Brain microvascular endothelial cell (primary cell): Measurements from ENCODE around the gene GALR2.

Experiments used
- DNase-seq: peaks from one replicate; pipeline ENCODE4 v3.0.0-alpha.2; 2020
- H3K27ac ChIP-seq: fragments of 250-450 bp; sonication (Bioruptor Pico); 2 replicates; pipeline ENCODE4 v1.5.1; 2020; ENCODE audit warnings: mild to moderate bottlenecking, moderate library complexity
- H3K27me3 ChIP-seq: fragments of 250-450 bp; sonication (Bioruptor Pico); replicated peaks from 2 replicates; pipeline ENCODE4 v1.5.1; 2020; ENCODE audit warnings: mild to moderate bottlenecking
- H3K36me3 ChIP-seq: fragments of 250-450 bp; sonication (Bioruptor Pico); replicated peaks from 2 replicates; pipeline ENCODE4 v1.5.1; 2020; ENCODE audit warnings: mild to moderate bottlenecking
- H3K4me3 ChIP-seq: 2 replicates; pipeline ENCODE4 v1.5.1; 2011; ENCODE audit warnings: low read depth, mild to moderate bottlenecking, control low read depth, low read length, moderate library complexity
- in situ Hi-C: cut with HindIII; loops from 2 replicates; pipeline ENCODE4 v1.10.0; 2017; ENCODE audit warnings: low sequenced_read_pairs, low pct_ligation_motif_present
- TF ChIP-seq, protein P1 (sequence below): IDR thresholded peaks from 2 replicates; pipeline ENCODE4 v1.5.1; 2011; ENCODE audit warnings: low read depth, mild to moderate bottlenecking, moderate library complexity, low read length, control low read depth, inconsistent platforms; ENCODE audit errors: missing control alignments

Gene GALR2

DNA sequence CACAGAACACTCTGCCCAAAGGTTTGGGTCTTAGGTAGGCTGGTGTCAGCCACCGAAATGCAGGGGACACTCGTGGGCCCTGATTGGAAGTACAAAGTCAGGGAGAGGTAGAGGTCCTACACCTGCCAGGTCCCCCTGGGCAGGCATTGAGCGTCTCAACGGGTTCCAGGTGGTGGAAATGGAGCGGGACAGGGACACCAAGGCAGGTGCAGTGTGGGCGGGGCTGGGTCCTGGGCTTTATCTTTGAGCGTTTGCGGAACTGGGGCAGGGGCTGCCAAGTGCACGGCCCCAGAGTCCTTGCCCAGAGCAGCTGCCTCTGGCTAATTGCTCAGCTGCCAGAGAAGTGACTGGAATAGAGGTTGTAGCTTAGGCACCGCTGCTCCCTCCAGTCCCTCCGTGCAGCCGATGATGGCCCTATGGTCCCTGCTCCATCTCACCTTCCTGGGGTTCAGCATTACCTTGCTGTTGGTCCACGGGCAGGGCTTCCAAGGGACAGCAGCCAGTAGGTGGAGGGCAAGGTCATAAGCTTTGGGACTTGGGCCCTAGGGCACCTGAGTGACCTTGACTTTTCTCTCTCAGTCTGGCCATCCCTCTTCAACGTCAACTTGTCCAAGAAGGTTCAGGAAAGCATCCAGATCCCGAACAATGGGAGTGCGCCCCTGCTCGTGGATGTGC lies 4.4 kb downstream of the GALR2 start, which contains the start of gene ZACN:
Gene ZACN, plus strand, starts transcription at position 323 of the 675 bp plus-strand sequence. Its CDS starts 83 bp downstream, at position 406.
- H3K36me3 ChIP-seq, result peaks cover 5% of the 10 kb centered on the region
- in situ Hi-C loops, result no loop called here
- H3K27ac ChIP-seq, result no peak within 1 kb of the TSS
- H3K27me3 ChIP-seq, result peaks cover 59% of the 10 kb centered on the region
- no peak within 1 kb of the TSS for H3K4me3 ChIP-seq
- TF ChIP-seq, protein P1, sequence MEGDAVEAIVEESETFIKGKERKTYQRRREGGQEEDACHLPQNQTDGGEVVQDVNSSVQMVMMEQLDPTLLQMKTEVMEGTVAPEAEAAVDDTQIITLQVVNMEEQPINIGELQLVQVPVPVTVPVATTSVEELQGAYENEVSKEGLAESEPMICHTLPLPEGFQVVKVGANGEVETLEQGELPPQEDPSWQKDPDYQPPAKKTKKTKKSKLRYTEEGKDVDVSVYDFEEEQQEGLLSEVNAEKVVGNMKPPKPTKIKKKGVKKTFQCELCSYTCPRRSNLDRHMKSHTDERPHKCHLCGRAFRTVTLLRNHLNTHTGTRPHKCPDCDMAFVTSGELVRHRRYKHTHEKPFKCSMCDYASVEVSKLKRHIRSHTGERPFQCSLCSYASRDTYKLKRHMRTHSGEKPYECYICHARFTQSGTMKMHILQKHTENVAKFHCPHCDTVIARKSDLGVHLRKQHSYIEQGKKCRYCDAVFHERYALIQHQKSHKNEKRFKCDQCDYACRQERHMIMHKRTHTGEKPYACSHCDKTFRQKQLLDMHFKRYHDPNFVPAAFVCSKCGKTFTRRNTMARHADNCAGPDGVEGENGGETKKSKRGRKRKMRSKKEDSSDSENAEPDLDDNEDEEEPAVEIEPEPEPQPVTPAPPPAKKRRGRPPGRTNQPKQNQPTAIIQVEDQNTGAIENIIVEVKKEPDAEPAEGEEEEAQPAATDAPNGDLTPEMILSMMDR, result no peak
- DNase-seq, result no peak

DNA sequence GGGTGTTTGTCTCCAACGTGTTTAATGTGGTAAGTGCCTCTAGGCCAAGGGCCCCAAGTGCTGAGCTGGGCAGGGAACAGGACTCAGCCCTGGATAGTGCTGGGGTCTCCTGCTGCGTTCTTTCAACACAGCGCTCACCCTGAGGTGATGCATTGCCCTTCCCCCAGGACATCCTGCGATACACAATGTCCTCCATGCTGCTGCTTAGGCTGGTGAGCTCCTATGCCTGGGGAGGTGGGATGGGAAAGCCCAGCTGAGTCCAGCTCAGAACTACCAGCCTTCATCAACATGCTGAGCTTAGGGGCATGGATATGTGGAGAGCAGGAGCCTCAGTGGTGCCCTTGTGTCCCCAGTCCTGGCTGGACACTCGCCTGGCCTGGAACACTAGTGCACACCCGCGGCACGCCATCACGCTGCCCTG lies 5.0 kb downstream of the GALR2 start:
- no peak overlapping the region for H3K27ac ChIP-seq
- H3K27me3 ChIP-seq, result peaks cover 54% of the 10 kb centered on the region

DNA sequence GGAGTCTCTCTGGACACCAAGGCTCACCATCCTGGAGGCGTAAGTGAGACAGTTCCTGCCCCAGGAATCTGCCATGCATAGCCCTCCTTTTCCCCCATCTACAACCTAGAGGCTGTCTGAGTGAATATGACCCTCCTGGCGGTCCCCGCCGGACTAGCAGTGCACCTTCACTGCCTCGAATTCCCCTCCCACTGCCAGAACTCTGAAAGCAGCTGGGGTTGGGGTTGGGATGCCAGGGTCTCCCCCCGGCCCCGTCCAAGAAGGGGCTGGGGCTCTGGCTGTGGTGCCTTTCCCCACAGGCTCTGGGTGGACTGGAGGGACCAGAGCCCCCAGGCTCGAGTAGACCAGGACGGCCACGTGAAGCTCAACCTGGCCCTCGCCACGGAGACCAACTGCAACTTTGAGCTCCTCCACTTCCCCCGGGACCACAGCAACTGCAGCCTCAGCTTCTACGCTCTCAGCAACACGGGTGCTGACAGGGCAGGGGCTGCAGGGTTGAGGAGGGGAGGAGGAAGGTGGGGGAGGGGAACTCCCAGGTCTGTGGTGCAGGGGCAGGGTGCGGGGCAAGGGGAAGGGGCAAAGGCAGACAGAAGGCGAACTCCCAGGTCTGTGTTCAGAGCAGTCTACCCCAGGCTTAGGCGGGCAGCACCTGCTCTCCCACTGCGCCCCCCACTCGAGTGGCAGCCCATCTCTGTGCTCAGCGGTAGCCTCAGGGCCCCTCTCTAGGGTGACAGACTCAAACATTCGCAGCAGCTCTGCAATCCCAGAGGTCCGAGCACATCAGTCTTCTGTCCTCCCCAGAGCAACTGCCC lies 5.6 kb downstream of the GALR2 start:
- TF ChIP-seq, protein P1, result peak; percentile 56
- Histone ChIP-seq H3K4me3 (no peak overlapping the region), H3K27me3 (peaks cover 48% of the 10 kb centered on the region), H3K27ac (no peak overlapping the region), H3K36me3 (peaks cover 17% of the 10 kb centered on the region)
- in situ Hi-C loops, result no loop called here
- DNase-seq, result no peak

More for the DNA sequence above, 5.0 kb downstream of the GALR2 start:
- Histone ChIP-seq H3K36me3 (peaks cover 11% of the 10 kb centered on the region), H3K4me3 (no peak overlapping the region)
- DNase-seq, result no peak
- in situ Hi-C loops, result no loop called here
- TF ChIP-seq, protein P1, result no peak

DNA sequence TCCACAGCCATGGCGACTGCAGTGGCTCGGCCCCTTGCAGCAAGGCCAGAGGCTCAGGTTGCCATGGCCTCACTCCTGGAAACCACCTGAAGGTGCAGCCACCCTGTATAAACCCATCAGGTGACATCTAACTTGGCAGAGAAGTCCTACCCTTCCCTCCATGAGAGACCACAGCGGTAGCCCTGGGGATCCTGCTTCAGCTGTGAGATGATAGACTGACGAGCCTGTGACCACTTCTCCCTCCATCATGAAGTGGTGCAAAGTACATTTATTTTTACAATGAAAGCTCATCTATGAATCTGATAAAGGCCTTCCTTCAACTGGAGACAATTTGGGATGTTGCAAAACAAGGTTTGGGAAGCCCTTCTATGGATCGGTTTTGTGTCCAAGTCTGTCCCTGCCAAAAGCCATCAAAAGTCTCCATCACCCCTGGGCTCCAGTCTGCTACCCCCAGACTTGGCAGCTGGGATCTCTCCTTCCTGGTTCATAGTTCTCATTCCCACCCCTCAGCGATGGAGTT lies 6.2 kb downstream of the GALR2 start:
- Histone ChIP-seq H3K4me3 (no peak overlapping the region), H3K36me3 (peaks cover 24% of the 10 kb centered on the region), H3K27ac (no peak overlapping the region), H3K27me3 (peaks cover 41% of the 10 kb centered on the region)
- TF ChIP-seq, protein P1, result no peak
- in situ Hi-C loops, result no loop called here
- no peak for DNase-seq

DNA sequence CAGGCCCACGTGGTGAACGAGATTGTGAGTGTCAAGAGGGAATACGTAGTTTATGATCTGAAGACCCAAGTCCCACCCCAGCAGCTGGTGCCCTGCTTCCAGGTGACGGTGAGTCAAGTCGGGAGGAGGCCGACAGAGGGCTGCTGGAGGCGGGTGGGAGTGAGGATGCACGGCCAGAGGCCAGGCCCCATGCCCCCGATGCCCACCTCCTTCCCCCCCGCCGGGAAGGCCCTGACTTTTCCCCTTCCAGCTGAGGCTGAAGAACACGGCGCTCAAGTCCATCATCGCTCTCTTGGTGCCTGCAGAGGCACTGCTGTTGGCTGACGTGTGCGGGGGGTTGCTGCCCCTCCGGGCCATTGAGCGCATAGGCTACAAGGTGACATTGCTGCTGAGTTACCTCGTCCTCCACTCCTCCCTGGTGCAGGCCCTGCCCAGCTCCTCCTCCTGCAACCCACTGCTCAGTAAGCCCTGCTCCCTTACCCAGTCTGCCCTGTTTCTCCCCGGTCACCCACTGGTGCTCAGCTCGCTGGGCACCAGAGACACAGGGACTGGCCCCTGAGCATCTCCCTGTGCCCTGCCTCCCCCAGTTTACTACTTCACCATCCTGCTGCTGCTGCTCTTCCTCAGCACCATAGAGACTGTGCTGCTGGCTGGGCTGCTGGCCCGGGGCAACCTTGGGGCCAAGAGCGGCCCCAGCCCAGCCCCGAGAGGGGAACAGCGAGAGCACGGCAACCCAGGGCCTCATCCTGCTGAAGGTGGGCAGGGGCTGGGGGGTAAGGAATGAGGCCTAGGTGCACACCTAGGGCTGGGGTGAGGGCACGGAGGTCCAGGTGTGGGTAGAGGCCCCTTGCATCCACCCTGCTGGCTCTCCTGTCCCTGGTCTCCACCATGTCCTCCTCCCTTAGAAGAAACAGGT lies 7.0 kb downstream of the GALR2 start:
- in situ Hi-C loops, result no loop called here
- TF ChIP-seq, protein P1, result no peak
- H3K27me3 ChIP-seq, result peaks cover 34% of the 10 kb centered on the region
- H3K4me3 ChIP-seq, result no peak overlapping the region
- H3K36me3 ChIP-seq, result peaks cover 27% of the 10 kb centered on the region
- no peak for DNase-seq
- H3K27ac ChIP-seq, result no peak overlapping the region
